Nephron (organoid): ENCODE results near the gene KSR1.

Experiments used
- H3K27ac Mint-ChIP-seq, 3 experiments: 2 replicates each; pipeline ENCODE4 v1.8.0; 2020; ENCODE audit warnings: mixed read lengths in 3 of 3, mild to moderate bottlenecking in 2 of 3, moderate library complexity in 1 of 3
- H3K27me3 Mint-ChIP-seq: 2 replicates; pipeline ENCODE4 v1.8.0; 2021; ENCODE audit warnings: low read depth, mild to moderate bottlenecking, moderate library complexity, mixed read lengths
- H3K36me3 Mint-ChIP-seq: 2 replicates; pipeline ENCODE4 v1.8.0; 2020; ENCODE audit warnings: low read depth, mixed read lengths
- H3K4me1 Mint-ChIP-seq: 2 replicates; pipeline ENCODE4 v1.8.0; 2020; ENCODE audit warnings: mixed read lengths
- H3K4me3 Mint-ChIP-seq, 3 experiments: 2 replicates each; pipeline ENCODE4 v1.8.0; 2020; ENCODE audit warnings: mild to moderate bottlenecking in 3 of 3, mixed read lengths in 3 of 3, moderate library complexity in 2 of 3
- H3K9me3 Mint-ChIP-seq: 2 replicates; pipeline ENCODE4 v1.8.0; 2020; ENCODE audit warnings: mixed read lengths
- TF ChIP-seq, protein P1 (sequence below), 3 experiments: fragments of 200-600 bp; sonication (generic); IDR thresholded peaks; one replicate each; pipeline ENCODE4 v1.5.0; 2021; ENCODE audit warnings: antibody characterized with exemption in 3 of 3; ENCODE audit not compliant: unreplicated experiment in 3 of 3

KSR1 gene

DNA sequence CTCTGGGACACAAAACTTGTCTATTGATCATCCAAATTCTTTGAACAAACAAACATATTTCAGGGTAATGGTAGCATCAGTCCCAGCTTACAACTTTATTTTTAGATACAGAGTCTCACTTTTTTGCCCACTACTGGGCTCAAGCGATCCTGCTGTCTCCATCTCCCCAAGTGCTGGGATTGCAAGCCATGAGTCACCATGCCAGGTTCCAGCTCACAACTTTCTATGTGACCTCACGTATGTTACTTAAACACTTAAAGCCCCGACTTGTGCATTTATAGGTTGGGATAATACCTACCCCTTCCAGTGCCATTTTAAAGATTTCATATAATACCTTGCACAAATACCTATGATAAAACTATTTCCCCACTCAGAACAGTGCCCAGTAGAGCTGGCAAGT, 42.0 kb upstream of the KSR1 start:
- Mint-ChIP-seq H3K9me3 (no peaks in the 10 kb centered on the region), H3K36me3 (no peaks in the 10 kb centered on the region), H3K27me3 (peaks cover 9% of the 10 kb centered on the region), H3K4me1 (peaks cover 3% of the 10 kb centered on the region), H3K27ac (no peak overlapping the region), H3K4me3 (no peak overlapping the region)
- TF ChIP-seq, protein P1, sequence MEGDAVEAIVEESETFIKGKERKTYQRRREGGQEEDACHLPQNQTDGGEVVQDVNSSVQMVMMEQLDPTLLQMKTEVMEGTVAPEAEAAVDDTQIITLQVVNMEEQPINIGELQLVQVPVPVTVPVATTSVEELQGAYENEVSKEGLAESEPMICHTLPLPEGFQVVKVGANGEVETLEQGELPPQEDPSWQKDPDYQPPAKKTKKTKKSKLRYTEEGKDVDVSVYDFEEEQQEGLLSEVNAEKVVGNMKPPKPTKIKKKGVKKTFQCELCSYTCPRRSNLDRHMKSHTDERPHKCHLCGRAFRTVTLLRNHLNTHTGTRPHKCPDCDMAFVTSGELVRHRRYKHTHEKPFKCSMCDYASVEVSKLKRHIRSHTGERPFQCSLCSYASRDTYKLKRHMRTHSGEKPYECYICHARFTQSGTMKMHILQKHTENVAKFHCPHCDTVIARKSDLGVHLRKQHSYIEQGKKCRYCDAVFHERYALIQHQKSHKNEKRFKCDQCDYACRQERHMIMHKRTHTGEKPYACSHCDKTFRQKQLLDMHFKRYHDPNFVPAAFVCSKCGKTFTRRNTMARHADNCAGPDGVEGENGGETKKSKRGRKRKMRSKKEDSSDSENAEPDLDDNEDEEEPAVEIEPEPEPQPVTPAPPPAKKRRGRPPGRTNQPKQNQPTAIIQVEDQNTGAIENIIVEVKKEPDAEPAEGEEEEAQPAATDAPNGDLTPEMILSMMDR (IDR thresholded peaks at IDR 0.05; ENCODE audit: unreplicated experiment in 3 of 3) = no peak

DNA sequence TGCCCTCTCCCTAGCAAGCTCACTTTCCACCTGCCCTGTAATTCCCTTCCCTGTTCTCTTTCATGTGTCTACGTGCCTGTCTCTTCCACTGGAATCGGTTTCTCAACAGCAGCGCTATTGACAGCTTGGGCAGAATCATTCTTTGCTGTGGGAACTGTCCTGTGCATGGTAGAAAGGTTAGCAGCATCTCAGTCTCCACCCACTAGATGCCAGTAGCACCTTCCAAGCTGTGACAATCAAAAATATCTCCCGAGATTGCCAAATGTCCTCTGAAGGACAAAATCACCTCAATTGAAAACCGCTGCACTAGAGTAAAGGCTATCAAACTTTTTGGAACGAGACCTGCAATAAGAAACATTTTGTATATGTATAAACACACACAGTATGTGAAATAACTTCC, 41.6 kb upstream of the KSR1 start:
- TF ChIP-seq, protein P1 (IDR thresholded peaks at IDR 0.05; ENCODE audit: unreplicated experiment in 3 of 3) = no peak
- Mint-ChIP-seq H3K27ac (no peak overlapping the region), H3K4me3 (no peak overlapping the region), H3K36me3 (no peaks in the 10 kb centered on the region), H3K27me3 (peaks cover 5% of the 10 kb centered on the region), H3K9me3 (no peaks in the 10 kb centered on the region), H3K4me1 (no peaks in the 10 kb centered on the region)

DNA sequence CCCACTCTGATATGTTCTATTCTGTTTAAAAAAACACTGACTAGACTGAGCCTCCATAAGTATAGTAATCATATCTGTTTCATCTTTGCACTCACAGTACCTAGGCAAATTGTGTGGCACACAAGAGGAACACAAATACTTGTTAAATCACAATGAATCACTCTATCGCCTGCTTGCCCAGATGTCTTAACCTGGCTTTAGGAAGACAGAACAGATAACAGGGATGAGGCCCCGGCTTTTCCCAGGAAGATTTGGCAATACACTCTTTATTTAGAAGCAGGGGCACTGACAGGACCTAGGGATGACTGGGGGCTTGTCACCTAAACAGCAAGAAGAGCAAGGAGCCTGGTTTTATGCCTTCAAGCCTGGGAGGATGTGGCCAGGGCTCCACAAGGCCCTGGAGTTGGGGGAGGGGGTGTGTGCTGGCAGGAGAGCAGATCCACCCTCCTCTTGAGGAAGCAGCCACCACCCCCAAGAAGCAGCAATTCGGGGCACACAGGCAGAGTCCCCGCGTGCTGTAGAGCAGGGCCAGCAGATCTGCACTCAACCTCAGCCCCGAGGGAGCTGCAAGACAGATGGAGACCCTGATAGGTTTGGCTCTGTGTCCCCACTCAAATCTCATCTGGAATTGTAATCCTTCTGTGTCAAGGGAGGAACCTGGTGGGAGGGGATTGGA, 41.0 kb upstream of the KSR1 start:
- Mint-ChIP-seq H3K4me1 (no peaks in the 10 kb centered on the region), H3K36me3 (no peaks in the 10 kb centered on the region), H3K27ac (no peak overlapping the region), H3K4me3 (no peak overlapping the region), H3K27me3 (peaks cover 4% of the 10 kb centered on the region), H3K9me3 (no peaks in the 10 kb centered on the region)
- TF ChIP-seq, protein P1 (IDR thresholded peaks at IDR 0.05; ENCODE audit: unreplicated experiment in 3 of 3) = no peak

DNA sequence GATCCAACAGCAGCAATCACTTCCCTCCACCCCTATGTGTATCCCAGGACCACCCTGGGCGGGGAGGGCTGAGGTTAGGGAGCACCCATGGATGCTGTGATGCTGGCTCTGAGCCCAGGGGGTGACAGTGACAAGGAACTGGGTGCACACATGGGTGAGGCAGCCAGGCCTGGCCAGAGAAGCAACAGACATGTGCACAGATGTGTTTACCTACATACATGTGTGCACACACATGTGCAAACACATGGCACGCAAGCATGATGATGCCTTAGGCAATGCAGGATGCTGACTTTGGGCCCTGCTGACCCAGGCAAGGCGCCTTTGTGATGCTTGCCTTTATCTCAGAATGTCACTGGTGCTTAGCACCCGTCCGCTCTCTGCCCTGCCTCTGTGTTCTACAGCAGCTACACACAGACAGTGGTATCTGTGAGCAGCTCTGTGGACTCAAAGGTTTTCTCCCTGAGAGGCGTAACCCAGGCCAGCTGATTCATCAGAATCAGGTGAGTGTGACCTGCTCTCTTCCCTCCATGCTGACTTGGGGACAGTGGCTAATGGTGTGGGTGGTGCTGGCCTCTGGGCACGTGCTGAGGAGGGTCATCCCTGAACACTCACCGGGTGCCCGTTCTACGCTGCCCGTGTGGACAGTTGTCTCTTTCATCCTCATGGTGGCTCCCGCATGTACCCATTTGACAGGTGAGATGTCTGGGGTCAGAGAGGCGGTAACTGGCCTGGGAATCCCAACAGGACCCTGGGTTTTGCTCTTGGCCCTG, 38.5 kb upstream of the KSR1 start:
- H3K9me3 Mint-ChIP-seq = no peaks in the 10 kb centered on the region
- no peak overlapping the region for H3K27ac Mint-ChIP-seq
- no peaks in the 10 kb centered on the region for H3K36me3 Mint-ChIP-seq
- no peaks in the 10 kb centered on the region for H3K4me1 Mint-ChIP-seq
- peaks cover 4% of the 10 kb centered on the region for H3K27me3 Mint-ChIP-seq
- TF ChIP-seq, protein P1 (IDR thresholded peaks at IDR 0.05; ENCODE audit: unreplicated experiment in 3 of 3) = no peak
- no peak overlapping the region for H3K4me3 Mint-ChIP-seq

DNA sequence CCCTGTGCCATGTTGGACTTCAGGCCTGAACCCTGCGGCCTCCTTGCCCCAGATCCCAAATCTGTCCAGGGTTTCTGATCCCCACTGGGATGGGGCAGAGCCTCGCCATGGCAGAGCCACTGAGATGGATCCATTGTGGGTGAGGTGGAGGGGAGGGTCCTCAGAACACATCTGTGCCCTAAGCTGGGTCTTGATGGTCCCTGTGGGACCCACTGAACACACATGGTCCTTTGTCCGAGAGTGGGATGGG, 38.0 kb upstream of the KSR1 start:
- Mint-ChIP-seq H3K36me3 (no peaks in the 10 kb centered on the region), H3K4me3 (no peak overlapping the region)

More for the DNA sequence above, 38.0 kb upstream of the KSR1 start:
- Mint-ChIP-seq H3K4me1 (no peaks in the 10 kb centered on the region), H3K27me3 (peaks cover 9% of the 10 kb centered on the region), H3K27ac (no peak overlapping the region), H3K9me3 (no peaks in the 10 kb centered on the region)
- TF ChIP-seq, protein P1 (IDR thresholded peaks at IDR 0.05; ENCODE audit: unreplicated experiment in 3 of 3) = no peak
